Neural cell (in vitro differentiated cells): ENCODE data around the gene REC8. TPM values are rescaled to one million over a fixed set of nuclear protein-coding genes. Genes with fewer than 3 reads are reported as not detected.
A peak's percentile ranks its signal among the peaks of the same experiment; 100 is the strongest.

ENCODE experiments used
- H2AFZ ChIP-seq: fragments of 200-600, 300-800 bp; sonication (generic), shearing (Covaris generic); 2 replicates; pipeline ENCODE4 v1.6.0; 2014; ENCODE audit warnings: low read depth, mild to moderate bottlenecking, antibody characterized with exemption, low read length, moderate library complexity
- H3F3A ChIP-seq: fragments of 200-600 bp; shearing (Covaris generic); 2 replicates; pipeline ENCODE4 v1.6.1; 2016; ENCODE audit warnings: mild to moderate bottlenecking, moderate library complexity, mixed read lengths, antibody characterized with exemption, low read length; ENCODE audit not compliant: insufficient read depth, poor library complexity, severe bottlenecking
- H3K27ac ChIP-seq: fragments of 200-600, 300-800 bp; sonication (generic), shearing (Covaris generic); 2 replicates; pipeline ENCODE4 v1.5.1; 2014; ENCODE audit warnings: mild to moderate bottlenecking, low read length, moderate library complexity
- H3K27me3 ChIP-seq: fragments of 300-800, 200-600 bp; sonication (generic), shearing (Covaris generic); 2 replicates; pipeline ENCODE4 v1.6.0; 2014; ENCODE audit warnings: mild to moderate bottlenecking, low read depth, low read length, moderate library complexity; ENCODE audit not compliant: insufficient read depth
- H3K36me3 ChIP-seq: fragments of 300-800, 200-600 bp; sonication (generic), shearing (Covaris generic); 2 replicates; pipeline ENCODE4 v1.5.1; 2014; ENCODE audit warnings: mild to moderate bottlenecking, antibody characterized with exemption, low read length, moderate library complexity; ENCODE audit not compliant: insufficient read depth
- H3K4me2 ChIP-seq: fragments of 300-800, 200-600 bp; sonication (generic), shearing (Covaris generic); 2 replicates; pipeline ENCODE4 v1.6.0; 2014; ENCODE audit warnings: mild to moderate bottlenecking, low read length
- H3K4me3 ChIP-seq: fragments of 300-800, 200-600 bp; sonication (generic), shearing (Covaris generic); 2 replicates; pipeline ENCODE4 v1.5.1; 2014; ENCODE audit warnings: mild to moderate bottlenecking, low read length, moderate library complexity
- H3K79me2 ChIP-seq: fragments of 200-600 bp; shearing (Covaris generic); replicated peaks from 2 replicates; pipeline ENCODE4 v1.6.0; 2014; ENCODE audit warnings: mild to moderate bottlenecking, low read length, moderate library complexity; ENCODE audit not compliant: insufficient read depth
- H3K9ac ChIP-seq: fragments of 300-800, 200-600 bp; sonication (generic), shearing (Covaris generic); 2 replicates; pipeline ENCODE4 v1.6.1; 2016; ENCODE audit warnings: mild to moderate bottlenecking, low read length, mixed read lengths
- H3K9me2 ChIP-seq: fragments of 200-600 bp; shearing (Covaris generic); 2 replicates; pipeline ENCODE4 v1.6.1; 2016; ENCODE audit warnings: mild to moderate bottlenecking, low read length, mixed read lengths; ENCODE audit not compliant: insufficient read depth
- H3K9me3 ChIP-seq: fragments of 200-600, 300-800 bp; sonication (generic), shearing (Covaris generic); 2 replicates; pipeline ENCODE4 v1.6.1; 2016; ENCODE audit warnings: mild to moderate bottlenecking, mixed run types, low read length, moderate library complexity, mixed read lengths
- H4K20me1 ChIP-seq: fragments of 200-600 bp; shearing (Covaris generic); 2 replicates; pipeline ENCODE4 v1.6.1; 2016; ENCODE audit warnings: mild to moderate bottlenecking, mixed run types; ENCODE audit not compliant: insufficient read depth
- CTCF ChIP-seq: fragments of 450-650 bp; IDR thresholded peaks from 2 replicates; pipeline ENCODE4 v1.5.1; 2014; ENCODE audit warnings: antibody characterized with exemption, mild to moderate bottlenecking, moderate library complexity; ENCODE audit not compliant: poor library complexity, severe bottlenecking
- EZH2 ChIP-seq: fragments of 200-600, 300-800 bp; shearing (Covaris generic), sonication (generic); IDR thresholded peaks from 2 replicates; pipeline ENCODE4 v1.6.1; 2014; ENCODE audit warnings: antibody characterized with exemption, low read length, borderline replicate concordance, mild to moderate bottlenecking; ENCODE audit not compliant: insufficient read depth, poor library complexity, severe bottlenecking
- MXI1 ChIP-seq: fragments of 450-650 bp; conservative IDR thresholded peaks from 2 replicates; pipeline ENCODE4 v1.6.1; 2014; ENCODE audit warnings: antibody characterized with exemption, mild to moderate bottlenecking; ENCODE audit not compliant: poor library complexity, severe bottlenecking
- POLR2AphosphoS5 ChIP-seq: IDR thresholded peaks from 2 replicates; pipeline ENCODE4 v1.6.1; 2012
- RAD21 ChIP-seq: fragments of 450-650 bp; conservative IDR thresholded peaks from 2 replicates; pipeline ENCODE4 v1.6.1; 2014; ENCODE audit warnings: antibody characterized with exemption, mild to moderate bottlenecking, moderate library complexity
- SMC3 ChIP-seq: fragments of 450-650 bp; conservative IDR thresholded peaks from 2 replicates; pipeline ENCODE4 v1.6.1; 2014; ENCODE audit warnings: antibody characterized with exemption, mild to moderate bottlenecking, moderate library complexity; ENCODE audit not compliant: poor library complexity
- TAF1 ChIP-seq: IDR thresholded peaks from 2 replicates; pipeline ENCODE4 v1.6.1; 2012; ENCODE audit warnings: low read depth
- polyA plus RNA-seq: library from polyadenylated mRNA; depleted of rRNA; stranded (reverse); fragments of >200 nt; gene quantifications from 2 replicates; pipeline ENCODE4 v1.2.3, GENCODE V29; 2014

Gene REC8
- polyA plus RNA-seq, 1 donor from 2014 or later: 18.5 TPM

- no peak overlapping the region for H3K4me2 ChIP-seq
- H3K79me2 ChIP-seq: no peaks in the 10 kb centered on the region
- no peak for TF ChIP-seq TAF1
- TF ChIP-seq CTCF: no peak
- no peak for TF ChIP-seq RAD21
- H3K4me3 ChIP-seq: no peak overlapping the region
- H3K9me3 ChIP-seq: no peaks in the 10 kb centered on the region
- no peaks in the 10 kb centered on the region for H4K20me1 ChIP-seq
- H3K9ac ChIP-seq: no peak overlapping the region
- no peaks in the 10 kb centered on the region for H3K36me3 ChIP-seq
- H2AFZ ChIP-seq: no peak overlapping the region
- H3K27me3 ChIP-seq: no peaks in the 10 kb centered on the region
- no peaks in the 10 kb centered on the region for H3F3A ChIP-seq
- H3K27ac ChIP-seq: no peak overlapping the region
- H3K9me2 ChIP-seq: no peaks in the 10 kb centered on the region
Observed at GRCh38 chr14:24132976-24133375, 38.9 kb upstream of the REC8 start.

- H2AFZ ChIP-seq: no peak overlapping the region
- H3K36me3 ChIP-seq: no peaks in the 10 kb centered on the region
- no peaks in the 10 kb centered on the region for H3K27me3 ChIP-seq
- H3K4me3 ChIP-seq: no peak overlapping the region
- no peak overlapping the region for H3K4me2 ChIP-seq
- H3F3A ChIP-seq: no peaks in the 10 kb centered on the region
- H3K79me2 ChIP-seq: no peaks in the 10 kb centered on the region
- no peak overlapping the region for H3K9ac ChIP-seq
- H4K20me1 ChIP-seq: no peaks in the 10 kb centered on the region
- no peaks in the 10 kb centered on the region for H3K9me3 ChIP-seq
- no peak overlapping the region for H3K27ac ChIP-seq
- no peak for TF ChIP-seq RAD21
- TF ChIP-seq MXI1: no peak
- TF ChIP-seq EZH2: no peak
- no peak for TF ChIP-seq TAF1
- TF ChIP-seq POLR2AphosphoS5: no peak
- TF ChIP-seq CTCF: no peak
- no peak for TF ChIP-seq SMC3
- H3K9me2 ChIP-seq: no peaks in the 10 kb centered on the region
Observed at GRCh38 chr14:24133735-24134134, 38.1 kb upstream of the REC8 start.

GRCh38 chr14:24135584-24135833 is 36.4 kb upstream of the REC8 start:
- Histone ChIP-seq H3K27ac (no peak overlapping the region), H3K9me2 (no peaks in the 10 kb centered on the region), H3K36me3 (no peaks in the 10 kb centered on the region), H3K27me3 (no peaks in the 10 kb centered on the region), H3K4me3 (peak overlapping the region; percentile 74), H3K4me2 (peak overlapping the region; percentile 52), H4K20me1 (no peaks in the 10 kb centered on the region), H3F3A (peaks cover under 1% of the 10 kb centered on the region), H3K79me2 (peaks cover 10% of the 10 kb centered on the region), H3K9ac (peak overlapping the region; percentile 67), H3K9me3 (no peaks in the 10 kb centered on the region), H2AFZ (peak overlapping the region; percentile 51)
- TF ChIP-seq RAD21 (no peak), POLR2AphosphoS5 (no peak)
